SK-N-MC (cell line): ENCODE data around the gene DHCR7.

Experiments
- EZH2 ChIP-seq: fragments of 200-600 bp; sonication (generic); IDR thresholded peaks from one replicate; pipeline ENCODE4 v1.6.1; 2017; ENCODE audit warnings: antibody characterized with exemption
- POLR2AphosphoS5 ChIP-seq: IDR thresholded peaks from 2 replicates; pipeline ENCODE4 v1.6.1; 2012; ENCODE audit warnings: mild to moderate bottlenecking, low read depth, low read length, borderline replicate concordance

GRCh38 chr11:71400216-71400615, 48.0 kb downstream of the DHCR7 start:
- TF ChIP-seq POLR2AphosphoS5 (no peak), EZH2 (no peak)
